ENCODE results near the gene SARS1. TPM values are rescaled to one million over a fixed set of nuclear protein-coding genes. Genes with fewer than 3 reads are reported as not detected.

The SARS1 gene
- total and polyA plus RNA-seq, 2 of the 8 experiments (the other 6 are each of a cell fraction or from before 2014, with no cell fraction given), result 83.1 to 146 TPM

- TF ChIP-seq, protein P1, sequence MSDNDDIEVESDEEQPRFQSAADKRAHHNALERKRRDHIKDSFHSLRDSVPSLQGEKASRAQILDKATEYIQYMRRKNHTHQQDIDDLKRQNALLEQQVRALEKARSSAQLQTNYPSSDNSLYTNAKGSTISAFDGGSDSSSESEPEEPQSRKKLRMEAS (IDR thresholded peaks at IDR 0.05), result no peak
Measured at GRCh38 chr1:109263234-109263596, 49.5 kb downstream of the SARS1 start (continued).
